MM.1S (cell line): ENCODE data around the gene PILRB.

ENCODE experiments used
- EZH2 ChIP-seq: fragments of 300-600 bp; sonication (generic); optimal IDR thresholded peaks from 2 replicates; pipeline ENCODE3; 2017; ENCODE audit warnings: low read depth, mild to moderate bottlenecking, antibody characterized with exemption, low read length, mixed read lengths
- TF ChIP-seq, protein P1 (sequence below): fragments of 300-600 bp; sonication (generic); IDR thresholded peaks from 2 replicates; pipeline ENCODE4 v1.5.1; 2016; ENCODE audit warnings: antibody characterized with exemption, low read length, mixed read lengths

DNA sequence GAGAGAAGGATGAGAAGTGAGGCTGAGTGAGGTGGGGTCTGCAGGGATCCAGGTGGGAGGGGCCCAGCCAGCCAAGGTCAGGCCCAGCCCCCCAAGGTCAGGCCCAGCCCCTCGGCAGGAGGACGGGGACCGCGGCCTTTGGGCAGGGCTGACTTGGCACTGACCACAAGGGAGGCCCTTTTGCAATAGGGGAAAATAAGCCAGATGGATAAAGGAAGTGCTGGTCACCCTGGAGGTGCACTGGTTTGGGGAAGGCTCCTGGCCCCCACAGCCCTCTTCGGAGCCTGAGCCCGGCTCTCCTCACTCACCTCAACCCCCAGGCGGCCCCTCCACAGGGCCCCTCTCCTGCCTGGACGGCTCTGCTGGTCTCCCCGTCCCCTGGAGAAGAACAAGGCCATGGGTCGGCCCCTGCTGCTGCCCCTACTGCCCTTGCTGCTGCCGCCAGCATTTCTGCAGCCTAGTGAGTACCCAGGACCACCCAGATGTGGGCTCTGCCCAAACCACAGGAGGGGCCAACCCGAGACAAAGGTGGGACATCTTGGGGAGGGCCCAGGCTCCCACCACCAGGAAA lies 15.4 kb downstream of the PILRB start, which contains the start of gene PILRA:
- TF ChIP-seq, protein P1, sequence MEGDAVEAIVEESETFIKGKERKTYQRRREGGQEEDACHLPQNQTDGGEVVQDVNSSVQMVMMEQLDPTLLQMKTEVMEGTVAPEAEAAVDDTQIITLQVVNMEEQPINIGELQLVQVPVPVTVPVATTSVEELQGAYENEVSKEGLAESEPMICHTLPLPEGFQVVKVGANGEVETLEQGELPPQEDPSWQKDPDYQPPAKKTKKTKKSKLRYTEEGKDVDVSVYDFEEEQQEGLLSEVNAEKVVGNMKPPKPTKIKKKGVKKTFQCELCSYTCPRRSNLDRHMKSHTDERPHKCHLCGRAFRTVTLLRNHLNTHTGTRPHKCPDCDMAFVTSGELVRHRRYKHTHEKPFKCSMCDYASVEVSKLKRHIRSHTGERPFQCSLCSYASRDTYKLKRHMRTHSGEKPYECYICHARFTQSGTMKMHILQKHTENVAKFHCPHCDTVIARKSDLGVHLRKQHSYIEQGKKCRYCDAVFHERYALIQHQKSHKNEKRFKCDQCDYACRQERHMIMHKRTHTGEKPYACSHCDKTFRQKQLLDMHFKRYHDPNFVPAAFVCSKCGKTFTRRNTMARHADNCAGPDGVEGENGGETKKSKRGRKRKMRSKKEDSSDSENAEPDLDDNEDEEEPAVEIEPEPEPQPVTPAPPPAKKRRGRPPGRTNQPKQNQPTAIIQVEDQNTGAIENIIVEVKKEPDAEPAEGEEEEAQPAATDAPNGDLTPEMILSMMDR: no peak
- TF ChIP-seq EZH2: no peak
